HepG2 (cell line): Measurements from ENCODE around the gene MVP. TPM values are rescaled to one million over a fixed set of nuclear protein-coding genes. Genes with fewer than 3 reads are reported as not detected.

Experiments used
- ATF4 ChIP-seq, 2 experiments: fragments of 450-650 bp in 1 of 2; sonication (generic) in 1 of 2; formaldehyde crosslinking; IDR thresholded peaks; 2 replicates each; pipeline versions ENCODE4 v1.5.0 to v1.8.0; 2020 to 2022; ENCODE audit warnings: mild to moderate bottlenecking in 1 of 2, missing genetic modification reagents in 1 of 2
- CENPT ChIP-seq: sonication (generic); formaldehyde crosslinking; IDR thresholded peaks from 2 replicates; pipeline ENCODE4 v1.8.0; 2022; ENCODE audit warnings: low read depth, mild to moderate bottlenecking, moderate library complexity, missing genetic modification reagents
- FOXM1 ChIP-seq: sonication (generic); formaldehyde crosslinking; IDR thresholded peaks from 2 replicates; pipeline ENCODE4 v1.5.0; 2020; ENCODE audit warnings: missing genetic modification reagents
- GABPA ChIP-seq, 2 experiments: IDR thresholded peaks; 2 replicates each; pipeline ENCODE4 v1.6.1; 2011 to 2016; ENCODE audit warnings: low read depth in 2 of 2, low read length in 1 of 2, missing biosample characterization in 1 of 2, missing genetic modification characterization in 1 of 2
- HNRNPH1 ChIP-seq: fragments of 200-400 bp; formaldehyde crosslinking; optimal IDR thresholded peaks from 2 replicates; pipeline ENCODE3; 2017; ENCODE audit warnings: mild to moderate bottlenecking, low read depth, low read length
- KLF6 ChIP-seq: IDR thresholded peaks from 2 replicates; pipeline ENCODE4 v1.8.0; 2016; ENCODE audit warnings: missing biosample characterization, missing genetic modification reagents
- MTA3 ChIP-seq: sonication (generic); formaldehyde crosslinking; IDR thresholded peaks from 2 replicates; pipeline ENCODE4 v1.4.0; 2020; ENCODE audit warnings: missing genetic modification reagents
- NCOA5 ChIP-seq: sonication (generic); formaldehyde crosslinking; IDR thresholded peaks from 2 replicates; pipeline ENCODE4 v1.4.0; 2020; ENCODE audit warnings: missing genetic modification reagents
- NR1H2 ChIP-seq: sonication (generic); formaldehyde crosslinking; IDR thresholded peaks from 2 replicates; pipeline ENCODE4 v1.8.1; 2022; ENCODE audit warnings: low read depth, missing genetic modification reagents, borderline replicate concordance
- SIN3B ChIP-seq: fragments of 150-350 bp; IDR thresholded peaks from 2 replicates; pipeline ENCODE4 v1.6.1; 2014; ENCODE audit warnings: low read length
- SMAD9 ChIP-seq: sonication (generic); formaldehyde crosslinking; IDR thresholded peaks from 2 replicates; pipeline ENCODE4 v1.5.1; 2020; ENCODE audit warnings: mild to moderate bottlenecking, missing genetic modification reagents
- SPEN ChIP-seq: sonication (generic); formaldehyde crosslinking; IDR thresholded peaks from 2 replicates; pipeline ENCODE4 v1.5.1; 2020; ENCODE audit warnings: low read depth, mild to moderate bottlenecking, missing genetic modification reagents
- SRSF9 ChIP-seq: fragments of 200-400 bp; formaldehyde crosslinking; IDR thresholded peaks from 2 replicates; pipeline ENCODE4 v1.6.1; 2018; ENCODE audit warnings: borderline replicate concordance, mild to moderate bottlenecking, low read depth, low read length; ENCODE audit not compliant: insufficient read depth, poor library complexity, severe bottlenecking
- TERF1 ChIP-seq: sonication (generic); formaldehyde crosslinking; IDR thresholded peaks from 2 replicates; pipeline ENCODE4 v1.8.0; 2022; ENCODE audit warnings: mild to moderate bottlenecking, missing genetic modification reagents, moderate library complexity
- YEATS4 ChIP-seq: sonication (generic); formaldehyde crosslinking; IDR thresholded peaks from 2 replicates; pipeline ENCODE4 v1.4.0; 2020; ENCODE audit warnings: missing genetic modification reagents, borderline replicate concordance
- ZMYM3 ChIP-seq: sonication (generic); formaldehyde crosslinking; IDR thresholded peaks from 2 replicates; pipeline ENCODE4 v1.5.1; 2020; ENCODE audit warnings: mild to moderate bottlenecking, missing genetic modification reagents
- ZNF260 ChIP-seq: sonication (generic); formaldehyde crosslinking; IDR thresholded peaks from 2 replicates; pipeline ENCODE4 v1.4.0; 2020; ENCODE audit warnings: missing genetic modification reagents, low read depth, mild to moderate bottlenecking, borderline replicate concordance
- ZNF276 ChIP-seq: sonication (generic); formaldehyde crosslinking; IDR thresholded peaks from 2 replicates; pipeline ENCODE4 v1.4.0; 2020; ENCODE audit warnings: mild to moderate bottlenecking, low read depth, missing genetic modification reagents
- ZNF589 ChIP-seq: sonication (generic); formaldehyde crosslinking; conservative IDR thresholded peaks from 2 replicates; pipeline ENCODE4 v1.8.0; 2022; ENCODE audit warnings: mild to moderate bottlenecking, moderate library complexity, missing genetic modification reagents
- ZNF639 ChIP-seq: conservative IDR thresholded peaks from 2 replicates; pipeline ENCODE4 v1.6.1; 2018; ENCODE audit warnings: missing genetic modification reagents
- ZNF720 ChIP-seq: sonication (generic); formaldehyde crosslinking; IDR thresholded peaks from 2 replicates; pipeline ENCODE4 v1.4.0; 2020; ENCODE audit warnings: missing genetic modification reagents
- ZNF788 ChIP-seq: sonication (generic); formaldehyde crosslinking; IDR thresholded peaks from 2 replicates; pipeline ENCODE4 v1.5.0; 2020; ENCODE audit warnings: mild to moderate bottlenecking, missing genetic modification reagents, borderline replicate concordance
- polyA plus RNA-seq, 8 experiments: library from polyadenylated mRNA; depleted of rRNA in 3 of 8; stranded (reverse) in 7 of 8; unstranded in 1 of 8; fragments of >200 nt; fragmentation: Illumina TruSeq in 4 of 8; extraction: Trizol in 4 of 8; gene quantifications; 2 replicates each; pipeline versions ENCODE4 v1.2.1 to v1.2.3, GENCODE V29; 2011 to 2016; ENCODE audit warnings: low read depth in 4 of 8, missing spikeins in 1 of 8, mixed read lengths in 1 of 8; ENCODE audit not compliant: insufficient read depth in 1 of 8
- total RNA-seq, 5 experiments: library from RNA; depleted of rRNA; stranded (reverse); fragments of >200 nt; fragmentation: Illumina TruSeq; extraction: Trizol; gene quantifications; 2 replicates each; pipeline ENCODE4 v1.2.3, GENCODE V29; 2016; ENCODE audit warnings: low read depth in 1 of 5

MVP gene
- total and polyA plus RNA-seq, 2 of the 13 experiments (the other 11 are each of a cell fraction or from before 2014, with no cell fraction given) = 22.9 to 43.5 TPM

- TF ChIP-seq HNRNPH1 = no peak
- TF ChIP-seq ZNF639 (CRISPR knock-in tag) = peak; percentile 99
- 0 out of 2 replicates have a peak, but pooled peaks have one; percentile 49 for TF ChIP-seq NCOA5
- TF ChIP-seq ZNF589 = peak; percentile 91; the same call in 1 of the 2 replicates
- TF ChIP-seq SPEN (CRISPR knock-in tag) = peak; percentile 96
- TF ChIP-seq KLF6 = peak; percentile 99
- peak; percentile 99 for TF ChIP-seq YEATS4
- peak; percentile 99 for TF ChIP-seq ZNF788 (CRISPR knock-in tag)
- TF ChIP-seq TERF1 (CRISPR knock-in tag) = no peak
- 0 out of 2 replicates have a peak, but pooled peaks have one; percentile 79 for TF ChIP-seq FOXM1 (CRISPR knock-in tag)
- peak in 1 of 2 experiments; percentile 79; a peak in 2 of 4 replicates for TF ChIP-seq ATF4 (CRISPR knock-in tag; IDR thresholded peaks at IDR 0.05)
- TF ChIP-seq MTA3 (CRISPR knock-in tag) = no peak
- TF ChIP-seq ZNF260 (CRISPR knock-in tag) = 0 out of 2 replicates have a peak, but pooled peaks have one; percentile 64
- TF ChIP-seq ZNF276 = peak; percentile 36; the same call in 1 of the 2 replicates
- TF ChIP-seq NR1H2 (CRISPR knock-in tag) = no peak
- TF ChIP-seq SMAD9 (CRISPR knock-in tag) = 0 out of 2 replicates have a peak, but pooled peaks have one; percentile 87
- no peak for TF ChIP-seq GABPA (IDR thresholded peaks at IDR 0.05; ENCODE audit: low read depth, low read length)
- peak; percentile 76 for TF ChIP-seq GABPA (CRISPR knock-in tag; IDR thresholded peaks at IDR 0.05; ENCODE audit: low read depth)
- TF ChIP-seq ZMYM3 (CRISPR knock-in tag) = no peak; the same call in 1 of the 2 replicates
- no peak for TF ChIP-seq SRSF9
- no peak for TF ChIP-seq ZNF720
- TF ChIP-seq SIN3B = peak; percentile 93
- TF ChIP-seq CENPT (CRISPR knock-in tag) = peak; percentile 84; the same call in 1 of the 2 replicates
These were observed 14.8 kb upstream of the MVP start (continued) for GRCh38 chr16:29805232-29806098.
